Measurements from ENCODE around the gene APOA1. TPM values are rescaled to one million over a fixed set of nuclear protein-coding genes. Genes with fewer than 3 reads are reported as not detected.

APOA1 gene
- total RNA-seq, 2 experiments from 2014 or later: not detected

DNA sequence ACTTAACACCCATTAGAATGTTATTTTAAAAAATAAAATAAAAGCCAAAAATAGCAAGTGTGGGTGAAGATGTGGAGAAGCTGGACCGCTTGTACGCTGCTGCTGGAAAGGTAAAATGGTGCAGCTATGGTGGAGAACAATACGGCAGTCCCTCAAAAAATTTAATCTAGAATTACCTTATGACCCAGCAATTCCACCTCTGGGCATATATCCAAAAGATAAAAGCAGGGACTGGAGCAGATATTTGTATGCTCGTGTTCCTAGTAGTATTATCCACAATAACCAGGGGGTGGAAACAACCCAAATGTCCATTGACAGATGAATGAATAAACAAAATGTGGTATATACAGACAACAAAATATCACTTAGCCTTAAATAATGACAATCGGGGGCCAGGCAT, 39.6 kb downstream of the APOA1 start:
- Mint-ChIP-seq H3K9me3 (no peaks in the 10 kb centered on the region), H3K36me3 (ENCODE audit: low read depth) (peaks cover 5% of the 10 kb centered on the region), H3K4me3 (no peak overlapping the region), H3K27me3 (peaks cover 22% of the 10 kb centered on the region), H3K4me1 (no peaks in the 10 kb centered on the region), H3K27ac (no peak overlapping the region)
- ChIA-PET CTCF (interaction anchor here (1.2 kb wide), 1 partner anchor 40 kb away, joined by 3 read pairs; no protein-coding TSS in a partner anchor), POLR2A (no interaction called here)
- DNase-seq: no peak

DNA sequence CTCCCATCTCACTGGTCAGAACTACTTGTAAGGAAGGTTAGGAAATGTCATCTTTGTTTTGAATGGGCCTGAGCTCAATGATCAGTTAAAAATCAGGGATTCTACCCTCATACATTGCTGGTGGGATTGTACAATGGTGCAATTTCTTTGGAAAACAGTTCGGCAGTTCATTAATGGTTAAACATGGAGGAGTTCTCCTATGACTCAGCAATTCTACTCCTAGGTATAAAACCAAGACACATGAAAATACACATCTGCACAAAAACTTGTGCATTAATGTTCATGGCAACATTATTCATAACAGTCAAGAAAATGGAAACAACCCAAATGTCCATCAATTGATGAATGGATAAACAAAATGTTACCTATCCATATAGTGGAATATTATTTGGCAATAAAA, 40.9 kb downstream of the APOA1 start:
- CTCF ChIA-PET: no interaction called here
- peaks cover 5% of the 10 kb centered on the region for H3K36me3 Mint-ChIP-seq (ENCODE audit: low read depth)
- DNase-seq: no peak
- POLR2A ChIA-PET: interaction anchor here (1.0 kb wide), 1 partner anchor 9 kb away, joined by 3 read pairs; the partner anchor contains the start of gene ZPR1
- no peak overlapping the region for H3K4me3 Mint-ChIP-seq
- H3K27ac Mint-ChIP-seq: no peak overlapping the region
- no peaks in the 10 kb centered on the region for H3K9me3 Mint-ChIP-seq
- peaks cover 19% of the 10 kb centered on the region for H3K27me3 Mint-ChIP-seq
- H3K4me1 Mint-ChIP-seq: no peaks in the 10 kb centered on the region

DNA sequence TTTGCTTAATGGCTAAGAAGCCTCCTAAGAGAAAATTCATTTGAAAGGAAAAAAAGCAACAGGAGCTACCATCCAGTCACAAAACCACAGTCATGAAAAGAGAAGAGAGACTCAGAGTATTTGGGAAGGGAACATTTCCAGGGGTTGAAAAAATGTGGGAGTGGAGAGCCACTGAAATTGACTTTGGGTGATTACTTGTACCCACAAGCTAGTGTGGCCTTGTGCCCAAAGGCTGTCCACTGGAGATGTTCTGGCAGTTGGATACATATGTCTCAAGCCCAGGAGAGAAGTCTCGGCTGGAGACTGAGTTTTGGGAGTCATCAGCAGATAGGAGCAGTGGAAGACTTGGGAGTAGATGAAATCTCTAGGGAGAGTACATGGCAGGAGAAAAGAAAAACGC, 42.6 kb downstream of the APOA1 start:
- CTCF ChIA-PET: interaction anchor here (0.6 to 9.6 kb wide), 3 partner anchors 40 to 344 kb away, joined by 3 to 158 read pairs (median 84); partner anchors contain the start of gene APOA1
- Mint-ChIP-seq H3K36me3 (ENCODE audit: low read depth) (peaks cover 5% of the 10 kb centered on the region), H3K27ac (no peak overlapping the region), H3K9me3 (no peaks in the 10 kb centered on the region), H3K4me3 (no peak overlapping the region), H3K4me1 (peaks cover 5% of the 10 kb centered on the region), H3K27me3 (peaks cover 17% of the 10 kb centered on the region)
- no peak for DNase-seq
- POLR2A ChIA-PET: interaction anchor here (0.7 kb wide), 1 partner anchor 21 kb away, joined by 3 read pairs; no protein-coding TSS in a partner anchor

DNA sequence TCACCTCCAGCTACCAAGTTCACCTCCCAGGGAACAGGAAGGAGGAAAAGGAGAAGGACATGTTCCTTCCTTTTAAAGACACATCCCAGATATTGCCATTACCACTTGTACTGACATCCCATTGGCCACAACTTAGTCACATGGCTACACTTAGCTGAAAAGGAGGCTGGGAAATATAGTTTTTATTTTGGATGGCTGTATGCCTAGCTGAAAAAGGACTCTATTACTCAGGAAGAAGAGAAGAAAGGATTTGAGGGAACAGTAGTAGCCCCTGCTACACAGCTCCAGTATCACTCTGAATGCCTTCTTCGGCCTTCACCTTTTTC, 43.7 kb downstream of the APOA1 start:
- Mint-ChIP-seq H3K27me3 (peaks cover 12% of the 10 kb centered on the region), H3K4me1 (peaks cover 5% of the 10 kb centered on the region), H3K9me3 (no peaks in the 10 kb centered on the region), H3K36me3 (ENCODE audit: low read depth) (peaks cover 5% of the 10 kb centered on the region), H3K27ac (no peak overlapping the region), H3K4me3 (no peak overlapping the region)
- DNase-seq: no peak
- ChIA-PET CTCF (interaction anchor here (0.6 to 9.6 kb wide), 4 partner anchors 23 to 313 kb away, joined by 3 to 158 read pairs (median 46); partner anchors contain the start of gene APOA1), POLR2A (interaction anchor here (0.6 to 1.6 kb wide), 2 partner anchors 57 to 60 kb away, joined by 3 to 4 read pairs; no protein-coding TSS in a partner anchor)

DNA sequence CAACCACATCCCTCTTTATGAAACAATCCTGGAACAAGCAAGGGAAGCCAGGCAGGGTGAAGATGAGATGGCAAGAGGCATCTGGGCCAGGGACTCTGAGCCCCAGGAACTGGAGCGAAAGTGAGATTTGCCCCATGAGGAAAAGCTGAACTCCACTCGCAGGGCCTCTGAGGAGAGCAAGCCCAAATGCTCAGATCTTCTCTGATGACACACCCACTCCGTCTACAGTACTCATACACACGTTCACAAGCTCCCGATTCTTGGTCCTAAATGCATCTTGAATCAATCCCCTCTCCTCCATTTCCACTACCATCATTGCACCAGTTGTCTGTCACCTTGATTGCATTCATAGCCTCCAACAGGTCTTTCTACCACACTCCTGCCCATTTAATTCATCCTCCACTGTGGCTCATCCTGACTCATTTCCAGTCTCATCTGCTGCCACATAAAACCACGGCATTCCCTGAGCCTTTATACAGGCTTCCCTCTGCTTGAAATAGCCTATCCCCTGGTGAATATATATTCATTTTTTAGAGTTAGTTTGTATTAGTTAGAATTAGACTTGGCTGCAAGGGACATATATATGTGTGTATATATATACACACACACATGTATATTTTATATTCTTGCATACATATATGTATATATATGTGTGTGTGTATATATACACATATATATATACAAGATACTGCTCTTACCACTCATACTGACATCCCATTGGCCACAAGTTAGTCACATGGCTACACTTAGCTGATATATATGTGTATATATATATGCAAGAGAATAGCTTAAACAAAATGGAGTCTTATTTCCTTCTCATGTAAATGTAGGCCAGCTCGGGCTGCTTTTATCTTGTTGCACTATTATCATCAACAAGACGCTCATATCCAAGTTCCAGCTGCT, 44.3 kb downstream of the APOA1 start:
- H3K27me3 Mint-ChIP-seq: peaks cover 12% of the 10 kb centered on the region
- H3K9me3 Mint-ChIP-seq: no peaks in the 10 kb centered on the region
- H3K36me3 Mint-ChIP-seq (ENCODE audit: low read depth): peaks cover 5% of the 10 kb centered on the region
- ChIA-PET CTCF (interaction anchor here (0.6 to 9.6 kb wide), 4 partner anchors 23 to 313 kb away, joined by 3 to 158 read pairs (median 46); partner anchors contain the start of gene APOA1), POLR2A (interaction anchor here (0.6 to 1.6 kb wide), 2 partner anchors 58 to 60 kb away, joined by 3 to 4 read pairs; no protein-coding TSS in a partner anchor)
- no peak for DNase-seq
- no peak overlapping the region for H3K4me3 Mint-ChIP-seq
- H3K4me1 Mint-ChIP-seq: peaks cover 11% of the 10 kb centered on the region
- no peak overlapping the region for H3K27ac Mint-ChIP-seq

DNA sequence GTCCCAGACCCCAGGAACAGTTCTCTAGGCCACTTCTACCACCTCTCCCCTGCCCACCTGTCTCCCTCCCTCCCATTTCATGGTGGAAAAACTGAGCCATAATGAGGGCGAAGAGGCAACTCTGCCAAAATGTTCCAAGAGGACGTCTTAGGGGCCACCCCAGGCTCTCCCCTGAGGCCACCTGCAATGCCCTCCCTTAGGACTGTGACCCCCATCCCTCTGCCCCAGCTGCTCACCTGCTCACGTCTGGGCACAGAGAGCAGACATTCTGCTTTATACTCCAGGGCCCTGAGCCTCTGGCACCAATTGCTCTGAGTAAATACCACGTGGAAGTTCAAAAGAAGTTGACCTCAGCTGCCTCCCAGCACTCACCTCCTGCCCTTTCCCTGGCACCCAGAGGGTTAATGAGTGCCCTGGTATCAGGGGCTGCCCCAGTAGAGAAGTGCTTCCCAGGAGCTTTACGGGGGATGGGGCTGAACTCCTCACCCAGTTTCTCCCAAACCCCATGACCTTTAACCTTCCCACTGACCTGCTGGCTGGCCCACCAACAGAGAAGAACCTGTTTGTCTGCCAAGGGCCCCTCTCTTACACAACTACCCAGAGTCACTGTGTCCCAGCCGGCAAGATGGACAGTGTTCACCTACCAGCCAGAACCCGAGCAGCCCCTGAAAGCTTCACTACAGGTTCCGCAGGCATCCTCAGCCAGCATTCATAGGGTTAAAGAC, 45.1 kb downstream of the APOA1 start:
- H3K27ac Mint-ChIP-seq: no peak overlapping the region
- peaks cover 6% of the 10 kb centered on the region for H3K36me3 Mint-ChIP-seq (ENCODE audit: low read depth)
- ChIA-PET CTCF (interaction anchor here (1.5 to 9.6 kb wide), 7 partner anchors 8 to 535 kb away, joined by 3 to 158 read pairs (median 7); partner anchors contain the start of genes APOA1, APOA4 and CEP164), POLR2A (no interaction called here)
- H3K27me3 Mint-ChIP-seq: peaks cover 12% of the 10 kb centered on the region
- no peak overlapping the region for H3K4me3 Mint-ChIP-seq
- H3K4me1 Mint-ChIP-seq: peaks cover 11% of the 10 kb centered on the region
- DNase-seq: no peak
- no peaks in the 10 kb centered on the region for H3K9me3 Mint-ChIP-seq

DNA sequence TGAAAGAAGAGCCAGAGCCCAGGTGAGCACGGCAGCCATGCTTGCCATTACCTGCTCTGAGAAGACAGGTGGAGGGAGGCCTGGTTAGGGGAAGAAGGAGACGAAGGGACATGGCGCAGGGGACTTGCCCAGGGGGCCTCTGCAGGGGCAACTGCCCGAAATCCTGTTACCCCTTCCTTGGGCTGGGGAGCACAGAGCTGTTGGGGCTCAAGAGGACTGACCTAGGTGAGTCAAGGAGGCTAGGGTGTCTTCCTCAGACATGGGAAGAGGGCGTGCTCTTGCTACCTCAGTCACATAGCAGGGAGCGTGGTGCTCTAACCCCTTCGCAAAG, 45.6 kb downstream of the APOA1 start, which contains the start of gene APOA5:
Gene APOA5, minus strand, starts transcription at position 67 of the 331 bp plus-strand sequence. Its CDS starts 19 bp downstream, at position 48.
- H3K9me3 Mint-ChIP-seq: no peaks in the 10 kb centered on the region
- H3K27ac Mint-ChIP-seq: no peak within 1 kb of the TSS
- peaks cover 16% of the 10 kb centered on the region for H3K4me1 Mint-ChIP-seq
- no peak within 1 kb of the TSS for H3K4me3 Mint-ChIP-seq
- peaks cover 12% of the 10 kb centered on the region for H3K27me3 Mint-ChIP-seq
- ChIA-PET POLR2A (interaction anchor here (1.2 to 6.9 kb wide), 3 partner anchors 17 to 314 kb away, joined by 4 to 119 read pairs (median 8); partner anchors contain the start of gene BUD13), CTCF (interaction anchor here (0.6 to 9.6 kb wide), 37 partner anchors 9 to 536 kb away, joined by 3 to 158 read pairs (median 5); partner anchors contain the start of genes APOA1, APOA4, BUD13 and CEP164)
- peaks cover 10% of the 10 kb centered on the region for H3K36me3 Mint-ChIP-seq (ENCODE audit: low read depth)
- DNase-seq: no peak

DNA sequence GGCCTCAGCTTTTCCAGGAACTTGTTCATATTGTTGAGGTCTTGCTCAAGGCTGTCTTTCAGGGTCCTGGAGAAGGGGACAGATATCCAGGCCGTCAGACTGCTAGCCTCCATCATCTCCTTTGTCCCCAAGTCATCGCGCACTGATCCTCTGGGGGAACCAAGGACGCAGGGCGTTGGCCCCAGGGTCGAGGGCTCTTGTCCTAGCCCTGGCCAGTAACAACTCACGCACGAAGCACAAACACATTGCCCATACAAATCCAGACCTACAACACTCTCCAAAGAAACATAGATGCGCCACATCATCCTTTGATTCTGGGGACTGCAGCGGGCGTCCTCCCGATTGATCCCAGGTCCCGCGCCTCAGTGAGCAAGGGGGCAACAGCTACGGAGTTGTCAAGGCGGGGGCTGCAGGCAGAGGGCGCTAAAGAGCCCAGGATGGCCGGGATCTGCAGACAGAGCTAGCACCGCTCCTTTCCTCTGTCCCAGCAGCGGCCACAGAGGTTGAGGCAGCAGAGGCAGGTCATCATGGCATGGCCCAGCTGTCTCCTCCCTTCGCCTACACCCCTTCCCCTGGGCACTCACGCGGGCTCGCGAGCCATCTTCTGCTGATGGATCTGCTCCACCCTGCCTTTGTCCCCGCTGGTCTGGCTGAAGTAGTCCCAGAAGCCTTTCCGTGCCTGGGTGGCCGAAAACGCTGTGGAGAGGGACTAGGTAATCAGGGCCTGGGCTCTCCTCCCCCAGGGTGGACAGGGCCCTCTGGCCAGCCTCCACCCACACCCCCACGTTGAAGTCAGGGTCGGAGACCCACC, 46.2 kb downstream of the APOA1 start:
- no peaks in the 10 kb centered on the region for H3K9me3 Mint-ChIP-seq
- H3K27me3 Mint-ChIP-seq: peaks cover 9% of the 10 kb centered on the region
- H3K36me3 Mint-ChIP-seq (ENCODE audit: low read depth): peaks cover 12% of the 10 kb centered on the region
- ChIA-PET POLR2A (interaction anchor here (1.2 to 6.9 kb wide), 4 partner anchors 16 to 315 kb away, joined by 4 to 119 read pairs (median 10); partner anchors contain the start of gene BUD13), CTCF (interaction anchor here (0.6 to 9.6 kb wide), 38 partner anchors 8 to 536 kb away, joined by 3 to 158 read pairs (median 5); partner anchors contain the start of genes APOA1, APOA4, BUD13 and CEP164)
- H3K4me3 Mint-ChIP-seq: no peak overlapping the region
- peaks cover 22% of the 10 kb centered on the region for H3K4me1 Mint-ChIP-seq
- peak; percentile 79 for DNase-seq
- no peak overlapping the region for H3K27ac Mint-ChIP-seq

DNA sequence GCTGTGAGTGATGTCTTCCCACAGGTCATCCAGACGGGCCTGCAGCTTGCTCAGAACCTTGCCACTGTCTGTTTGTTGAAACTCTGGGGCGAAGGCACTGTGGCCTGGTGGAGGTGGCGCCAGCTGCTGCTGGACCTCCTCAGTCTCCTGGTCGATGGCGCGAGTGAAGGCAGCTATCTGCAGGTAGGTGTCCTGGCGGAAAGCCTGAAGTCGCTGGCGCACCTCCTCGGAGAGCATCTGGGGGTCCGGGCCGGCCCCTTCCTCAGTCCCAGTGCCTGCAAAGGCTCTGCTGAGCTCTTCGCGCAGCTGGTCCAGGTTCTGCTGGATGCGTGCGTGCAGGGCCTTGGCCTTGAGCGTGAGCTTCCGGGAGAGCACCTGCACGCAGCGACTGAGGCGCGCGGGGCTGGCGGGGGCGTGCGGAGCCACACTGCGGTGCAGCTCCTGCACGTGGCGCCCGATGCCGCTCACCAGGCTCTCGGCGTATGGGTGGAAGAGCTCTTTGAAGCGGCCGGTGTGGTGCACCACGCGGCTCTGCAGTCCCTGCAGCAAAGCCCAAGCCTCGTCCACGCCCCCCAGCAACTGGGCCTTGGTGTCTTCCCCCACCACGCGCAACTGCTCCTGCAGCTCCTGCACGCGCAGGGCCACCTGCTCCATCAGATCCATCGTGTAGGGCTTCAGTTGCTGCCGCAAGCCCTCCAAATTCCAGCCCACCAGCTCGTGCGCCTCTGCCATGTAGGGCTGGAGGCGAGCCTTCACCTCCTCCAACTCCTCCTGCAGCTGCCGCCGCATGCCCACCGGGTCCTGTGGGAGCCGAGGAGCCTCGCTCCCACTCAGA, 47.0 kb downstream of the APOA1 start:
- Mint-ChIP-seq H3K4me1 (peaks cover 30% of the 10 kb centered on the region), H3K9me3 (no peaks in the 10 kb centered on the region), H3K27me3 (peaks cover 9% of the 10 kb centered on the region), H3K36me3 (ENCODE audit: low read depth) (peaks cover 20% of the 10 kb centered on the region), H3K27ac (no peak overlapping the region), H3K4me3 (no peak overlapping the region)
- ChIA-PET POLR2A (interaction anchor here (0.7 to 6.9 kb wide), 8 partner anchors 15 to 316 kb away, joined by 3 to 119 read pairs (median 4); partner anchors contain the start of genes BUD13 and SIK3), CTCF (interaction anchor here (1.0 to 9.6 kb wide), 31 partner anchors 8 to 436 kb away, joined by 3 to 158 read pairs (median 5); partner anchors contain the start of genes APOA1, APOA4, BUD13 and PAFAH1B2)
- no peak for DNase-seq

DNA sequence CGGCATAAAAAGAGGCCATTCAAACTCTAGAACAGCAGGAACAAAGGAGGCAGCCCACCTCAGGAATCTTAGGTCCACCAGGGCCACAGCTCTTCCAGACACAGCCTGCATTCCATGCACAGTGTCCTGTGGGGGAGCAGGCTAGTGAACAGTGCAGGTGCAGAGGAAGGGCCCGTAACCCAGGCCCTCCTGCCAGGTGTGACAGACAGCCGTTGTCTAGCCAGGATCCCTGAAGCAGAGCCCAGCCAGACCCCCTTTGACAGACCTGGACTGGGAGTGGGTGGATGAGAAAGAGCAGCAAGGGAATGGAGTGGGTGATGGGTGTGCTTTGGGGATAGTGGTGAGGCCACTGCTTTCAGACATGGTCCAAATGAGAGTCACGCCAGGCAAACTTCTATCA, 48.4 kb downstream of the APOA1 start:
- ChIA-PET POLR2A (interaction anchor here (2.6 to 6.9 kb wide), 2 partner anchors 14 to 65 kb away, joined by 11 to 119 read pairs; partner anchors contain the start of gene BUD13), CTCF (interaction anchor here (1.5 to 9.6 kb wide), 3 partner anchors 46 to 356 kb away, joined by 5 to 158 read pairs (median 84); partner anchors contain the start of genes APOA1 and PAFAH1B2)
- no peak for DNase-seq
- Mint-ChIP-seq H3K27ac (peak overlapping the region; percentile 7), H3K27me3 (peaks cover 9% of the 10 kb centered on the region), H3K9me3 (no peaks in the 10 kb centered on the region), H3K4me3 (no peak overlapping the region), H3K4me1 (peaks cover 44% of the 10 kb centered on the region), H3K36me3 (ENCODE audit: low read depth) (peaks cover 34% of the 10 kb centered on the region)

DNA sequence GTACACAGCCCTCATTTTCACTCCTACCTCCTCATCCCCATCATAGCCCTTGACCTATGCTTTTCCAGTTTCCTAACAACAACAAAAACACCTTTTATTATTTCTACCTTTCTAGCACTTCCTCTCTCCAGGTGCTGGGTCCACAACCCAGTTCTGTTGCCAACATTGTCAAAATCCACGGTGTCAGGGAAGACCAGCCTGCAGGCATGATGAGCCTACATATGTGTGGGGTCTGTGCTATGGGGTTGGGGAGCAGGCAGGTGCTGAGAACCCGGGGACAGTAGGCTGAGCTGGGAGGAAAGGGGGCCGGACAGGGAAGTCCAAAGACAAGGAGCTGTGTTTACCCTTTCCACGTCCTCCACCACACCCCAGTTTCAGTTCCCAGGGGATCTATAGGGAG, 48.9 kb downstream of the APOA1 start:
- peak overlapping the region; percentile 82 for H3K27ac Mint-ChIP-seq
- DNase-seq: no peak
- peaks cover 36% of the 10 kb centered on the region for H3K36me3 Mint-ChIP-seq (ENCODE audit: low read depth)
- CTCF ChIA-PET: interaction anchor here (0.6 to 9.6 kb wide), 5 partner anchors 18 to 334 kb away, joined by 3 to 158 read pairs (median 4); partner anchors contain the start of genes APOA1 and SIK3
- H3K27me3 Mint-ChIP-seq: peaks cover 9% of the 10 kb centered on the region
- peaks cover 46% of the 10 kb centered on the region for H3K4me1 Mint-ChIP-seq
- no peaks in the 10 kb centered on the region for H3K9me3 Mint-ChIP-seq
- peak overlapping the region; percentile 91 for H3K4me3 Mint-ChIP-seq
- POLR2A ChIA-PET: interaction anchor here (1.1 to 6.9 kb wide), 10 partner anchors 7 to 443 kb away, joined by 3 to 119 read pairs (median 8); partner anchors contain the start of genes BUD13, PAFAH1B2, PCSK7 and SIK3
